Endothelial cell of umbilical vein (primary cell): ENCODE data around the gene LMAN2L. TPM values are rescaled to one million over a fixed set of nuclear protein-coding genes. Genes with fewer than 3 reads are reported as not detected.

Experiments used
- BruUV-seq: library from RNA; stranded (reverse); fragments of 400-500 nt; replicated peaks from 2 replicates; lab custom pipeline; 2021; lab: Mats Ljungman, UMichigan
- CTCF ChIA-PET: fragments of 300-600, 350-600 bp; sonication (Branson Sonifier 250); formaldehyde crosslinking; loops from one replicate; lab custom pipeline; 2021; ENCODE audit warnings: antibody characterized with exemption, inconsistent platforms; lab: Charles Lee
- POLR2A ChIA-PET: fragments of 300-600, 350-600 bp; sonication (Branson Sonifier 250); formaldehyde crosslinking; loops from one replicate; lab custom pipeline; 2021; ENCODE audit warnings: antibody characterized with exemption, inconsistent platforms; lab: Charles Lee
- DNase-seq: peaks from one replicate; pipeline ENCODE4 v3.0.0-alpha.2; 2011; ENCODE audit warnings: low read depth, low spot score
- FAIRE-seq: peaks from 2 replicates; lab custom pipeline; 2011; peaks lifted over from hg19 to GRCh38; lab: Jason Lieb, UNC
- H2AFZ ChIP-seq: 2 replicates; pipeline ENCODE4 v1.6.0; 2012; ENCODE audit warnings: low read depth, low read length, control low read depth, inconsistent platforms
- H3K27ac ChIP-seq: 2 replicates; pipeline ENCODE4 v1.5.1; 2011; ENCODE audit warnings: low read depth, mild to moderate bottlenecking, control low read depth, low read length, moderate library complexity; ENCODE audit not compliant: insufficient read depth
- H3K27me3 ChIP-seq, 2 experiments: 2 replicates each; pipeline versions ENCODE4 v1.6.0 to v1.6.1; 2011; ENCODE audit warnings: low read length in 2 of 2, mixed read lengths in 1 of 2; ENCODE audit not compliant: control insufficient read depth in 2 of 2, insufficient read depth in 2 of 2
- H3K36me3 ChIP-seq, 2 experiments: 2 replicates in 1 of 2; 3 replicates in 1 of 2; pipeline ENCODE4 v1.5.1; 2011; ENCODE audit warnings: low read length in 2 of 2, mild to moderate bottlenecking in 1 of 2, moderate library complexity in 1 of 2; ENCODE audit not compliant: control insufficient read depth in 2 of 2, insufficient read depth in 2 of 2; ENCODE audit errors: extremely low read depth in 1 of 2
- H3K4me1 ChIP-seq: 3 replicates; pipeline ENCODE4 v1.5.1; 2011; ENCODE audit warnings: mild to moderate bottlenecking, low read length; ENCODE audit not compliant: control insufficient read depth, insufficient read depth; ENCODE audit errors: extremely low read depth
- H3K4me2 ChIP-seq: 2 replicates; pipeline ENCODE4 v1.6.1; 2011; ENCODE audit warnings: low read length, control low read depth, mixed read lengths; ENCODE audit not compliant: insufficient read depth
- H3K4me3 ChIP-seq, 3 experiments: fragments of 200-600 bp in 1 of 3; sonication (generic), shearing (Covaris generic) in 1 of 3; replicated peaks in 1 of 3; 2 replicates each; pipeline ENCODE4 v1.5.1; 2011 to 2016; ENCODE audit warnings: control low read depth in 3 of 3, low read length in 3 of 3, mild to moderate bottlenecking in 2 of 3, inconsistent platforms in 1 of 3, low read depth in 1 of 3, moderate library complexity in 1 of 3; ENCODE audit not compliant: insufficient read depth in 1 of 3
- H3K79me2 ChIP-seq: 2 replicates; pipeline ENCODE4 v1.6.0; 2012; ENCODE audit warnings: low read length, inconsistent platforms; ENCODE audit not compliant: control insufficient read depth, insufficient read depth
- H3K9ac ChIP-seq: replicated peaks from 2 replicates; pipeline ENCODE3; 2011; ENCODE audit warnings: low read length, control low read depth; ENCODE audit not compliant: insufficient read depth; ENCODE audit errors: extremely low read depth
- H3K9me1 ChIP-seq: replicated peaks from 3 replicates; pipeline ENCODE4 v1.6.0; 2011; ENCODE audit warnings: mild to moderate bottlenecking, low read length; ENCODE audit not compliant: control insufficient read depth, insufficient read depth; ENCODE audit errors: extremely low read depth
- H3K9me3 ChIP-seq: replicated peaks from 2 replicates; pipeline ENCODE4 v1.5.1; 2012; ENCODE audit warnings: low read length, inconsistent platforms; ENCODE audit not compliant: control insufficient read depth, insufficient read depth
- H4K20me1 ChIP-seq: replicated peaks from 2 replicates; pipeline ENCODE3; 2011; ENCODE audit warnings: mild to moderate bottlenecking, low read length; ENCODE audit not compliant: control insufficient read depth, insufficient read depth; ENCODE audit errors: extremely low read depth
- CTCF ChIP-seq, 2 donors: IDR thresholded peaks; 1 replicate in 1 of 2; 2 replicates in 1 of 2; pipeline ENCODE4 v1.5.1; 2011; ENCODE audit warnings: low read length in 2 of 2, mild to moderate bottlenecking in 2 of 2, moderate library complexity in 2 of 2, control low read depth in 1 of 2, inconsistent platforms in 1 of 2, low read depth in 1 of 2; ENCODE audit not compliant: insufficient read depth in 1 of 2; ENCODE audit errors: extremely low read depth in 1 of 2
- EZH2 ChIP-seq: IDR thresholded peaks from 2 replicates; pipeline ENCODE4 v1.6.1; 2012; ENCODE audit warnings: borderline replicate concordance, low read depth, mild to moderate bottlenecking, moderate library complexity, low read length, inconsistent platforms; ENCODE audit not compliant: severe bottlenecking
- GATA2 ChIP-seq: IDR thresholded peaks from 2 replicates; pipeline ENCODE4 v1.7.0; 2011; ENCODE audit warnings: low read depth, mild to moderate bottlenecking, moderate library complexity, mixed read lengths, low read length; ENCODE audit not compliant: insufficient read length, insufficient read depth
- JUN ChIP-seq: IDR thresholded peaks from 2 replicates; pipeline ENCODE4 v1.6.1; 2011; ENCODE audit warnings: borderline replicate concordance, low read depth; ENCODE audit not compliant: insufficient read length, insufficient read depth
- MAX ChIP-seq: IDR thresholded peaks from 2 replicates; pipeline ENCODE4 v1.6.1; 2011; ENCODE audit not compliant: insufficient read depth, insufficient read length
- POLR2A ChIP-seq: IDR thresholded peaks from 2 replicates; pipeline ENCODE4 v1.6.1; 2012; ENCODE audit warnings: low read depth, mild to moderate bottlenecking, control low read depth, low read length
- dilution Hi-C: fragments of 300-500 bp; cut with MboI; formaldehyde crosslinking; loops from one replicate; pipeline ENCODE4 v1.15.0; 2019; ENCODE audit warnings: low sequenced_read_pairs; ENCODE audit not compliant: extremely low pct_ligation_motif_present
- intact Hi-C: fragments of 100-400 bp; cut with micrococcal nuclease; formaldehyde crosslinking; loops from one replicate; pipeline ENCODE4 v1.10.0; 2022
- polyA plus RNA-seq, 4 experiments: library from polyadenylated mRNA; depleted of rRNA in 3 of 4; stranded (reverse) in 3 of 4; unstranded in 1 of 4; fragments of >200 nt; gene quantifications; 2 replicates each; pipeline versions ENCODE4 v1.2.1 to v1.2.3, GENCODE V29; 2011 to 2012; ENCODE audit warnings: missing spikeins in 1 of 4
- total RNA-seq: library from RNA; stranded (reverse); gene quantifications from 2 replicates; pipeline ENCODE4 v1.2.3, GENCODE V29; 2021

LMAN2L gene
- total and polyA plus RNA-seq, 2 donors (not counting 3 experiments of a cell fraction or from before 2014, with no cell fraction given) = 15.4 to 20.5 TPM

GRCh38 chr2:96699021-96699420 is 40.8 kb downstream of the LMAN2L start:
- POLR2A ChIA-PET = no interaction called here

More at GRCh38 chr2:96699021-96699420, 40.8 kb downstream of the LMAN2L start:
- no peak overlapping the region for H3K9ac ChIP-seq
- dilution Hi-C loops = no loop called here
- FAIRE-seq (no peak), DNase-seq (no peak)
- H3K4me3 ChIP-seq = no peak overlapping the region
- TF ChIP-seq GATA2 (no peak), CTCF (IDR thresholded peaks at IDR 0.05; ENCODE audit: extremely low read depth in 1 of 2, insufficient read depth in 1 of 2, low read depth in 1 of 2, low read length in 2 of 2) (no peak), EZH2 (no peak), MAX (no peak), JUN (no peak), POLR2A (no peak)
- no peak overlapping the region for H3K4me2 ChIP-seq
- no peaks in the 10 kb centered on the region for H3K9me1 ChIP-seq
- CTCF ChIA-PET = no interaction called here
- no peak overlapping the region for H3K27ac ChIP-seq
- intact Hi-C loops = no loop called here
- no peak overlapping the region for H2AFZ ChIP-seq
- H3K27me3 ChIP-seq = no peaks in the 10 kb centered on the region
- no peaks in the 10 kb centered on the region for H4K20me1 ChIP-seq
- H3K4me1 ChIP-seq = no peaks in the 10 kb centered on the region
- H3K79me2 ChIP-seq = no peaks in the 10 kb centered on the region
- H3K9me3 ChIP-seq = no peaks in the 10 kb centered on the region
- BruUV-seq = no TSS peak
- H3K36me3 ChIP-seq = no peaks in the 10 kb centered on the region
